Stimulated activated CD8-positive, alpha-beta memory T cell treated with anti-CD3 and anti-CD28 coated beads, Interleukin-7, amount 100 ng/mL, for 24 hours (primary cell): Measurements from ENCODE around the gene TMEM255B.

ENCODE experiments used
- DNase-seq: peaks from one replicate; pipeline ENCODE4 v3.0.0-alpha.2; 2020; ENCODE audit warnings: low read depth

The TMEM255B gene

DNA sequence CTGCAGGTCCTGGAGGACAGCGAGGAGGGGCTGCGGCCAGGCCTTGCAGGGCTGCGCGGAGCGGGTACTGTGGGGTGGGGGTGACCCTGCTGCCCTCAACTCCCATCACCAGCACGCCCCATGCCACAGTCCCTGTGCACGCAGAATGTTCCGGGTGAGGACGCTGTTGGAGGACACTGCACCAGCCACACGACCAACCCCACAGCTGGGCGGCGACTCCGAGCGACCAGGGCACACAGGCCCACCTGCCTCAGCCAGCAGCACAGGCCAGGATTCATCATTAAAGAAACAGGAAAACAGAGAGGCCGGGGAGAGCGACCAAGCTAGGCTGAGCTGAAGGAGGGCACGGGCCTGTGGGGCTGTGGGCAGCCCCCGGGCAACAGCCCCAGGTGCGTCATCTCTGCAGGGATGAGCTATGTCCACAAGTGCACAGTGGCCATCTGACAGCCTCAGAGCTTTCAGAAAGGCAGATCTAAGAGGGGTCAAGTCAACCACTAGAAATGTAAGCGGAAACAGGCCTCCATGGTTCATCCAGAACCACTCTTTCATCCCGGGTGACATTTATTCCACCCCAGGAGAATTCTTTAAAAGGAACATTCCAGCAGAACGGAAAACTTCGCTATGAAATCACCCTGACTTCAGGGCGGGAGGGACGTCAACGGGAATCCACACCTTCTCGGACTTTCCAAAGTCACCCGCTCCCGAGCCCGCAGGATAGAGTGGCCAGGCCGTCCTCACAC lies 103.3 kb downstream of the TMEM255B start:
- no peak for DNase-seq

- DNase-seq: no peak
These were observed 104.0 kb downstream of the TMEM255B start for GRCh38 chr13:113862931-113863523.

DNA sequence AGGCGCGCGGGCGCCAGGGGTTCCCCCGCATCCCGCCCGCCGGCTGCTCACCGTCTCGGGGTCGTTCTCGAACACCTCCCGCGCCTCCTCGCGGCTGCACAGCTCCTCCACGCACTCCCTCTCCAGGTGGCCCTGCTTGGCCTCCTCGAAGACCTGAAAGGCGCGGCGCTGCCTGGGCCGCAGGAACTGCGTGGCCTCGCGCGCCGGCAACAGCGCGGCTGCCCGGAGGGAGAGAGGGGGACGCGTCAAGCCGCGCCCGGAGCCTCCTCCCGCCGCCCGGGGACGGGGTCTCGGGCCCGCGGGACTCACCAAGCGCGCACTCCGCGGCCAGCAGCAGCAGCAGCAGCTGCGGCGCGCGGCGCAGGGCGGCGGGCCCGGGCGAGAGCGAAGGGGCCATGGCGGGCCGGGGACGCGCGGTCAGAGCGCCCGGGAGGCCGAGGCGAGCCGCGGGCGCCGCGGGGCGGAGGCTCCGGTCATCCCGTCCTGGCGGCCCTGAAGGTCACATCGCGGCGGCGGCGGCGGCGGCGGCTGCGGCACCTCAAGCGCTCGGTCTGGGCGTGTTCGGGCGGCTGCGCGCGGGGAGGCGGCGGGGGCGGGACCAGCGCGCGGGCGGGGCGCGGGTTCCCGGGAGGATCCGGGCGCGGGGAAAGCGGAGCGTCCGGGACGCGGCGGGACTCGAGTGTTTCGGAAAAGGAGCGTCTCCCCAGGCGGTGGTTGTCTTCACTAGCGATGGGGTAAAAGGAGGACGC lies 104.7 kb downstream of the TMEM255B start, which contains the start of gene GAS6:
Gene GAS6 (minus strand): TSS at position 553 of the 749 bp plus-strand sequence. CDS start 156 bp downstream, at position 397.
- DNase-seq: no peak

- no peak for DNase-seq
These were observed 105.4 kb downstream of the TMEM255B start for GRCh38 chr13:113864273-113864890.

- DNase-seq: no peak
These were observed 106.4 kb downstream of the TMEM255B start for GRCh38 chr13:113865427-113865826.
